ENCODE results near the gene ESYT3. TPM values are rescaled to one million over a fixed set of nuclear protein-coding genes. Genes with fewer than 3 reads are reported as not detected.

The ESYT3 gene
- total and polyA plus RNA-seq, 9 donors: 9.0 to 14.6 (median 11.1) TPM

GRCh38 chr3:138441742-138442141, 7.3 kb downstream of the ESYT3 start:
- Histone ChIP-seq H3K9me3 (replicated peaks; ENCODE audit: control insufficient read depth, low read depth, low read length) (no peaks in the 10 kb centered on the region), H3K27ac (ENCODE audit: low read length) (no peak overlapping the region), H3K36me3 (ENCODE audit: control insufficient read depth, insufficient read depth, low read length) (peaks cover 3% of the 10 kb centered on the region), H3K27me3 (ENCODE audit: control insufficient read depth, insufficient read depth, low read length) (peaks cover 10% of the 10 kb centered on the region), H3K4me3 (ENCODE audit: low read length) (no peak overlapping the region), H3K4me1 (ENCODE audit: control insufficient read depth, insufficient read depth, low read length) (peaks cover 73% of the 10 kb centered on the region)
- WGBS (ENCODE audit: insufficient coverage): no CpG with 5 or more reads among the region's 2 CpGs
- no peak for DNase-seq

GRCh38 chr3:138442433-138442832, 8.0 kb downstream of the ESYT3 start:
- no CpG with 5 or more reads among the region's 5 CpGs for WGBS (ENCODE audit: insufficient coverage)
- no peaks in the 10 kb centered on the region for H3K36me3 ChIP-seq (ENCODE audit: control insufficient read depth, insufficient read depth, low read length)
- peaks cover 3% of the 10 kb centered on the region for H3K27me3 ChIP-seq (ENCODE audit: control insufficient read depth, insufficient read depth, low read length)
- no peak for DNase-seq
- no peaks in the 10 kb centered on the region for H3K9me3 ChIP-seq (replicated peaks; ENCODE audit: control insufficient read depth, low read depth, low read length)
- peaks cover 70% of the 10 kb centered on the region for H3K4me1 ChIP-seq (ENCODE audit: control insufficient read depth, insufficient read depth, low read length)
- no peak overlapping the region for H3K4me3 ChIP-seq (ENCODE audit: low read length)
- peak overlapping the region; percentile 66 for H3K27ac ChIP-seq (ENCODE audit: low read length)

DNA sequence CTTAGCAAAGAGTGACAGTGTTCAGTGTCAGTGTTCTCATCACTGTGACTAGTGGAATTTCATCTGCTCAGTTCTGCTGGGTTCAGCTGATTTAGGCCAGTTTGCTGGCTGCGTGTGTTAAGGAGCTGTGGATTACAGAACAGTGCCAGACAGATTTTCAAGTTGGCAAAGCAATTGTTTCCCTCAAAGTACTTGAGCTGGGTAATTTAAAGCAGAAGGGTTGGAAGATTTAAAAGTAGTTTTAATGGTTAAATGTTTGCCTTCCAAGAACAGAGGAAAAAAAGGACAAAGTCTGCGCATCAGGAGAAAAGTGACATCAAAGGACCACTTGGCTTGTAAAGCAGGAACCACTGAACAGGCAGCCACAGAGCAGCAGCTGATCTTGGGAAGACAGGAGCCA, 8.7 kb downstream of the ESYT3 start:
- WGBS (ENCODE audit: insufficient coverage): 31% methylated on average over 2 of the region's 2 CpGs

DNA sequence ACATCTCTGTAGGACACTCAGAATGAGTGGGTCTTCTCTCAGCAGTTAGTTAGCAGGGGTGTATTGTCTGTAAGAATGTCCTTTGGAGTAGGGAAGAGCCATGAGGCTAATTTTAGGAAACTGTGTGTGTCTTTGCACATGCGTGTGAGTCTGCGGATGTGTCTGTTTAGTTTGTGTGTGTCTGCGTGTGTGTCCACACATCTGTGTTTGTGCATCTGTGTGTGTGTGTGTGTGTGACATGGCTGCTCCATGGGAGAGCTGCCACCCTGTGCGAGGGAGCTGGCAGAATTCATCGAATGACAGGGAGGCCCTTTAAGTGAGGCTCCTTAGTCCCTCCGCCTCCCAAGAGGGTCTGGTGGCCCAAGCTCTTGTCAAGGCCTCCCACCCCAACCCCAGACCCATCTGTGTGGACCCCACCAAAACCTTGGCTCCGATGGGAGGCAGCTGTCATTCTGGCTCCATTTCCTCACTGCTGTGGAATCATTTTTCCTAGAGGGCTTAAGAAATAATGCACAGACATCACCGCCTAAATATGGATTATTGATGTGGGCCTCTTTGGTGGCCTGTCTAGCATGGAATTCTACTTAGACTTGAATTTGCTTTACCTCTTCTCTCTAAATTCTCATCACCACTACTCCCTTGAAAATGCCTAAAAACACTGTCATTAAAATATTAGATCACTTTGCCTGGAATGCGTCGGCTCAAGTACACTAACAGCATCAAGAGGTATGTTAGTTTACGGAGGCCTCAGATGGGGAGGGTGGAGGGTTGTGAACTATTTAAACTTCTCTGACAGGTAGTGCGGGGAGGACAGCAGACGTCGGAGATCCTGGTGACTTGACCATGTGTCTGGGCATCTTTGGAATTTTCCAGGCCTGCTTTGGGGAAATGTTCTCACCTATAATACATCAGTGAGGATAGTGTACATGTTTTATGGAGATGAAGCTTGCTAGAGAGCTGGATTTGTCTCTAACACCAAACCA, 9.4 kb downstream of the ESYT3 start:
- 61% methylated on average over 8 of the region's 14 CpGs for WGBS (ENCODE audit: insufficient coverage)

More for the DNA sequence above, 8.7 kb downstream of the ESYT3 start:
- H3K27me3 ChIP-seq (ENCODE audit: control insufficient read depth, insufficient read depth, low read length): peaks cover 2% of the 10 kb centered on the region
- peaks cover 66% of the 10 kb centered on the region for H3K4me1 ChIP-seq (ENCODE audit: control insufficient read depth, insufficient read depth, low read length)
- peak overlapping the region; percentile 80 for H3K27ac ChIP-seq (ENCODE audit: low read length)
- H3K4me3 ChIP-seq (ENCODE audit: low read length): no peak overlapping the region
- peak; percentile 64 for DNase-seq
- no peaks in the 10 kb centered on the region for H3K9me3 ChIP-seq (replicated peaks; ENCODE audit: control insufficient read depth, low read depth, low read length)
- H3K36me3 ChIP-seq (ENCODE audit: control insufficient read depth, insufficient read depth, low read length): no peaks in the 10 kb centered on the region

GRCh38 chr3:138445236-138445635, 10.8 kb downstream of the ESYT3 start:
- peak overlapping the region; percentile 69 for H3K27ac ChIP-seq (ENCODE audit: low read length)
- no peaks in the 10 kb centered on the region for H3K9me3 ChIP-seq (replicated peaks; ENCODE audit: control insufficient read depth, low read depth, low read length)
- no peak overlapping the region for H3K4me3 ChIP-seq (ENCODE audit: low read length)
- no peaks in the 10 kb centered on the region for H3K27me3 ChIP-seq (ENCODE audit: control insufficient read depth, insufficient read depth, low read length)
- H3K36me3 ChIP-seq (ENCODE audit: control insufficient read depth, insufficient read depth, low read length): no peaks in the 10 kb centered on the region
- 76% methylated on average over 7 of the region's 7 CpGs for WGBS (ENCODE audit: insufficient coverage)
- peaks cover 50% of the 10 kb centered on the region for H3K4me1 ChIP-seq (ENCODE audit: control insufficient read depth, insufficient read depth, low read length)
- no peak for DNase-seq

More for the DNA sequence above, 9.4 kb downstream of the ESYT3 start:
- peak; percentile 83 for DNase-seq
- H3K9me3 ChIP-seq (replicated peaks; ENCODE audit: control insufficient read depth, low read depth, low read length): no peaks in the 10 kb centered on the region
- H3K36me3 ChIP-seq (ENCODE audit: control insufficient read depth, insufficient read depth, low read length): no peaks in the 10 kb centered on the region
- H3K27ac ChIP-seq (ENCODE audit: low read length): peak overlapping the region; percentile 80
- peaks cover 59% of the 10 kb centered on the region for H3K4me1 ChIP-seq (ENCODE audit: control insufficient read depth, insufficient read depth, low read length)
- no peak overlapping the region for H3K4me3 ChIP-seq (ENCODE audit: low read length)
- peaks cover 2% of the 10 kb centered on the region for H3K27me3 ChIP-seq (ENCODE audit: control insufficient read depth, insufficient read depth, low read length)

GRCh38 chr3:138445654-138446053, 11.2 kb downstream of the ESYT3 start:
- WGBS (ENCODE audit: insufficient coverage): 95% methylated on average over 4 of the region's 4 CpGs
- DNase-seq: no peak
- H3K9me3 ChIP-seq (replicated peaks; ENCODE audit: control insufficient read depth, low read depth, low read length): no peaks in the 10 kb centered on the region
- H3K4me1 ChIP-seq (ENCODE audit: control insufficient read depth, insufficient read depth, low read length): peaks cover 48% of the 10 kb centered on the region
- H3K27ac ChIP-seq (ENCODE audit: low read length): no peak overlapping the region
- no peaks in the 10 kb centered on the region for H3K27me3 ChIP-seq (ENCODE audit: control insufficient read depth, insufficient read depth, low read length)
- no peaks in the 10 kb centered on the region for H3K36me3 ChIP-seq (ENCODE audit: control insufficient read depth, insufficient read depth, low read length)
- no peak overlapping the region for H3K4me3 ChIP-seq (ENCODE audit: low read length)

GRCh38 chr3:138448631-138449030, 14.2 kb downstream of the ESYT3 start:
- Histone ChIP-seq H3K36me3 (ENCODE audit: control insufficient read depth, insufficient read depth, low read length) (no peaks in the 10 kb centered on the region), H3K4me3 (ENCODE audit: low read length) (no peak overlapping the region), H3K9me3 (replicated peaks; ENCODE audit: control insufficient read depth, low read depth, low read length) (no peaks in the 10 kb centered on the region), H3K27me3 (ENCODE audit: control insufficient read depth, insufficient read depth, low read length) (peaks cover 2% of the 10 kb centered on the region), H3K27ac (ENCODE audit: low read length) (no peak overlapping the region), H3K4me1 (ENCODE audit: control insufficient read depth, insufficient read depth, low read length) (peaks cover 28% of the 10 kb centered on the region)
- WGBS (ENCODE audit: insufficient coverage): 0% methylated on average over 1 of the region's 3 CpGs
- no peak for DNase-seq

DNA sequence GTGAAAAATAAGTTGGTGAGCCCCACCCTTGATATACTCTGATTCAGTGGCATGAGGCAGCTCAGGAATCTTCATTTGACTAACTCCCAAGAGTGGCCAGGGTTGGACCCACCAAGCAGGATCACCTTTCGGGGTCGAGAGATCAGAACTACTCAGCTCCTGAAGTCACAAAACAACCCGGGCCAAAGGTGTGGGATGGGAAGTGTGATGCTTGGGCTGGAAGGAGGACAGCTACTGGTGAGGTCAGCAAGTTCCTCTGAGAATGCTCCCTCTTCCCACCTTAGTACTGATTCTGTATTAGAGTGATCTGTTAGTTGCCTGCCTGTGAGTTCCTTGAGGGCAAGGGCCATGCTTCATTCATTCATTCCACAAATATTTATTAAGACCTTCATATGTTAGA, 15.1 kb downstream of the ESYT3 start:
- no CpG with 5 or more reads among the region's 3 CpGs for WGBS (ENCODE audit: insufficient coverage)
- Histone ChIP-seq H3K9me3 (replicated peaks; ENCODE audit: control insufficient read depth, low read depth, low read length) (no peaks in the 10 kb centered on the region), H3K27ac (ENCODE audit: low read length) (no peak overlapping the region), H3K27me3 (ENCODE audit: control insufficient read depth, insufficient read depth, low read length) (peaks cover 2% of the 10 kb centered on the region), H3K36me3 (ENCODE audit: control insufficient read depth, insufficient read depth, low read length) (no peaks in the 10 kb centered on the region), H3K4me3 (ENCODE audit: low read length) (no peak overlapping the region), H3K4me1 (ENCODE audit: control insufficient read depth, insufficient read depth, low read length) (peaks cover 21% of the 10 kb centered on the region)
- no peak for DNase-seq

GRCh38 chr3:138450181-138450580, 15.8 kb downstream of the ESYT3 start:
- DNase-seq: no peak
- H3K27ac ChIP-seq (ENCODE audit: low read length): no peak overlapping the region
- WGBS (ENCODE audit: insufficient coverage): 95% methylated on average over 5 of the region's 7 CpGs
- peaks cover 14% of the 10 kb centered on the region for H3K4me1 ChIP-seq (ENCODE audit: control insufficient read depth, insufficient read depth, low read length)
- no peak overlapping the region for H3K4me3 ChIP-seq (ENCODE audit: low read length)
- peaks cover 2% of the 10 kb centered on the region for H3K27me3 ChIP-seq (ENCODE audit: control insufficient read depth, insufficient read depth, low read length)
- H3K36me3 ChIP-seq (ENCODE audit: control insufficient read depth, insufficient read depth, low read length): peaks cover 1% of the 10 kb centered on the region
- H3K9me3 ChIP-seq (replicated peaks; ENCODE audit: control insufficient read depth, low read depth, low read length): no peaks in the 10 kb centered on the region

DNA sequence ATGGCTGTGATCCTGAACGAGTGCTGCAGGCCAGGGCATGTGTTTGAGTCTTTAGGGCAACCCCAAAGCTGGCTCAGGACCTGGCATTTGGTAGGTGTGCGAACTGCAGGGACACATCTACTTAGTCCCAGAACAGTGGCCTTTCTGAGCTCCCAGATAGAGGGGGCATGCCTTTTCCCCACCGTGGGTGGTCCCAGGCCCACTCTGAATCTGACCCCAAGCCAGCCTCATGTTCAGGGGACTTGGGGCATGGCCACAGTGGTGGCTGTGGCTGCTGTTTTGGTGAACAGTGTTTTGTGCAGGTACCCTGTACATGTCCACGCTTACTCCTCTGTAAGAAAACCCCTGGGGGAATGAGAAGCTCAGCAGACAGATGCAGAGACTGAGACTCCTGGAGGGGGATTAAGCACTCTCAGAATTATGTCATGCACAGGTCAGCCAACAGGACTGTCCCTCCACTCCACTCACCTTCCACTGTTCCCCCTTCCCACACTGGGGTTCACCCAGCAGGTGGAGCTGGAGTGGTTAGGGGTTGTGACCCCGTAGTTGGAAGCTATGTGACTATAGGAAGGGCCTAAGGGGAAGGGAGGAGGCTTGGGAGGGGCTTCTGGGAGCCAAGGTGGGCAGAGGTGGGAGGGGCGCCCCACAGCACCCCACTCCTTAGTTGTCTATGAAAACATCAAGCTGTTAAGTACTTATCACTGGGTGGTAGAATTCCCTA, 16.4 kb downstream of the ESYT3 start:
- Histone ChIP-seq H3K36me3 (ENCODE audit: control insufficient read depth, insufficient read depth, low read length) (peaks cover 4% of the 10 kb centered on the region), H3K4me3 (ENCODE audit: low read length) (no peak overlapping the region), H3K9me3 (replicated peaks; ENCODE audit: control insufficient read depth, low read depth, low read length) (no peaks in the 10 kb centered on the region), H3K27me3 (ENCODE audit: control insufficient read depth, insufficient read depth, low read length) (peaks cover 2% of the 10 kb centered on the region), H3K4me1 (ENCODE audit: control insufficient read depth, insufficient read depth, low read length) (peaks cover 16% of the 10 kb centered on the region), H3K27ac (ENCODE audit: low read length) (no peak overlapping the region)
- no peak for DNase-seq
- WGBS (ENCODE audit: insufficient coverage): 81% methylated on average over 3 of the region's 6 CpGs
